ENCODE results near the gene POLA1. TPM values are rescaled to one million over a fixed set of nuclear protein-coding genes. Genes with fewer than 3 reads are reported as not detected.

POLA1 gene
- total RNA-seq, 1 experiment from 2014 or later = 28.6 TPM

DNA sequence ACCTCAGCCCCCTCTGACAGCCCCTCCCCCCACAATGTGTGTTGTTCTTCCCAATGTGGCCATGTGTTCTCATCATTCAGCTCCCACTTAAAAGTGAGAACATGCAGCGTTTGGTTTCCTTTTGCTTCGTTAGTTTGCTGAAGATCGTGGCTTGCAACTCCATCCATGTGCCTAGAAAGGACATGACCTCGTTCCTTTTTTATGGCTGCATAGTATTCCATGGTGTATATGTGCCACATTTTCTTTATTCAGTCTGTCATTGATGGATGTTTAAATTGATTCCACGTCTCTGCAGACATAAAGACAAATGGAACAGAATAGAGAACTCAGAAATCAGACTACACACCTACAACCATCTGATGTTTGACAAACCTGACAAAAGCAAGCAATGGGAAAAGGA is 276.1 kb downstream of the POLA1 start:
- no peak for DNase-seq (ENCODE audit: low read depth)

- DNase-seq (ENCODE audit: low read depth) = no peak
These were observed 285.4 kb downstream of the POLA1 start for GRCh38 chrX:24979081-24979480.

DNA sequence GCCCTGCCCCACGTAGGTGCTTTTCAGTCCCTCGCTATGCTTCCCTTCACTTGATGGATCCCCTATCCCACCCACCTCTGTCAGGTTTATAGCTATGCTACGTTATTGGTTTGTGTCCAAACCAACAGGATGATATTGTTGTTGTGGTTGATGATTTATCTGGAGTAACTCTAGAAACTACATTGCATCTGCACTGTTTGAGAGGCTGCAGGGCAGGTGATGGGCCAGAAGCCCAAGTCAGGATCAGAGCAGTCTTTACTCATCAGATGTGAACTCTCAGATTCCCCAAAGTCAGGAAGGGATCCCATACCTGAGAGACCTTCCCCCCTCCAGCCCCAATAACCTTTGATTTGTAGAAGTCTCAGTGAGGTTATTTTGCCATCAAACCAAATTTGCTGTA is 287.3 kb downstream of the POLA1 start:
- no peak for DNase-seq (ENCODE audit: low read depth)

GRCh38 chrX:24982306-24982965 is 288.7 kb downstream of the POLA1 start:
- DNase-seq (ENCODE audit: low read depth) = no peak

- DNase-seq (ENCODE audit: low read depth) = no peak
These were observed 290.2 kb downstream of the POLA1 start for GRCh38 chrX:24983931-24984330.

- no peak for DNase-seq (ENCODE audit: low read depth)
These were observed 291.4 kb downstream of the POLA1 start for GRCh38 chrX:24985120-24985519.

DNA sequence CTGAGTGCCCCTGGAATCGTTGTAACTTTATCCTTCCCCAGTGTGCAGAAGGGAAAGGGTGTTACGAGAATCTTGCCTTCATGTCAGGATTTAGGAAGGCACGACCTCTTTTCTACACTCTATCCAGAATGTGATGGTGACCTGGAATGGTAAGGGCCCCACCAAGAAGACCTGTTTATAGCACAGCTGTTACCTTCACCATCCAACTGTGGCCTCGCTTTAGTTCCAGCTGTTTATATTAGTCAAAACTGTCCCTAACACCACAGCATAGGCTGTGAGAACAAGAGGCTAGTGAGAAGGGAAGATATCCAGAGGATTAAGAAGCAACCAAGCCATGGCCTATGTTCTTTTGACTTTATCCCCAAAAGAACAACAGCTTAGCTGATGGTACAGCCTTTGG is 294.0 kb downstream of the POLA1 start:
- DNase-seq (ENCODE audit: low read depth) = no peak

GRCh38 chrX:24988314-24988713 is 294.6 kb downstream of the POLA1 start:
- DNase-seq (ENCODE audit: low read depth) = no peak

- DNase-seq (ENCODE audit: low read depth) = no peak
These were observed 296.8 kb downstream of the POLA1 start for GRCh38 chrX:24990535-24990934.

DNA sequence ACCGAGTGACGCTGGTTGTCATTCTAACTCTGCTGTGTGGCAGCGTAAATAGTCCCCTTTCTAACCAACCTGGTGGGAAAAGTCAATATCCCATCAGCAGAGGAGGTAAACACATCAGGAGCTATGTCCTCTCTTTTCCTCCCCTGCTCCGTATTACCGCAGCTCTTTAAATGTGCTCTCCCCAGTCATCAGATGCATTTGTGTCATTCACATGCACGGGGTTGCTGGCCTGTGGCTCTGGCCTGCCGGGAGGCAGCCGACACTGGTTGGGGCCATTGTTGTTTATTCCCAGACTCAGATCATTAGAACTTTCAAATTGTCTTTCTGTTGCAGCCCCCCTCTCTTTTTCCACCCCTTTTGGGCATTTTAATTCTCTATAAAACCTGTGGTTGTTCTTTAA is 300.2 kb downstream of the POLA1 start:
- DNase-seq (ENCODE audit: low read depth) = no peak

GRCh38 chrX:24996096-24996709 is 302.5 kb downstream of the POLA1 start:
- DNase-seq (ENCODE audit: low read depth) = no peak

- no peak for DNase-seq (ENCODE audit: low read depth)
These were observed 305.8 kb downstream of the POLA1 start for GRCh38 chrX:24999511-24999910.

DNA sequence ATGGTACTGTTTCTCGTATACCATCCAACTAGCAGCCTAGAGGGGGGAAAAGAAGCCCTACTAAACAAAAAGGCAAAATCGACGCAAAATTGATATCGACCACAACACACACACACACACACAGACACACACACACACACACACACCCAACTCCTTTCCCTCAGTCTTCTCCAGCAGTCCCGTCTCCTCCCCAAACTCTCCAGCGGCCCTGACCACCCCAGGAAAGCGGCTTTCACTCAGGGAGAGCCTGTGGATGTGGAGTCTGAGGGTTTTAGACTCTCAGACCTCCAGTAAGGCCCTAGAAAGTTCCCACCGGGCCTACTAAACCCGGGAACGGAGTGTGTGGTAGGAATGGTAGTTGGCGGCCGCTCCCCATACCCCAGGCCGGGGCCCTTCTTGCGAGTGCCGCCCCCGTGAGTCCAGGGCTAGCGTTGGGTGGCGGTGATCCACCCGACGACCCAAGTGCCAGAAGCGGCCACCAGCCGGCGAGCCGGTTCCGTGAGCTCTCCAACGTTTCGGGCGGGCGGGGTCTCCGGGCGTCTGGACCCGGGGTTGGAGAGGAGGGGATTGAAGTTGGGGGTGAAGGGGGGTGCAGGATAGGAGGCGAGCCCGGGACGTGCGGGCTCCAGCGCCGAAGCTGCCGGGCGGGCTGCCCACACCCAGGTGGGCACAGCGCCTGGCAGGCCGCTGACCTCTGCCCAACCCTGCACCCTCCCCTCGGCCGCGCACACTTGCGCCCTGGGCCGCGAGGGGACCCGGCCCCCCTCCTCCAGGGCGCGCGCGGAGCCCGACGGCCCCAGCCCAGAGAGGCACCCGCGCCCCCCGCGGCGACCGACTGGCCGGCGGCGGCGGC is 308.3 kb downstream of the POLA1 start:
- DNase-seq (ENCODE audit: low read depth) = no peak

GRCh38 chrX:25002661-25003020 is 308.9 kb downstream of the POLA1 start:
- DNase-seq (ENCODE audit: low read depth) = no peak

DNA sequence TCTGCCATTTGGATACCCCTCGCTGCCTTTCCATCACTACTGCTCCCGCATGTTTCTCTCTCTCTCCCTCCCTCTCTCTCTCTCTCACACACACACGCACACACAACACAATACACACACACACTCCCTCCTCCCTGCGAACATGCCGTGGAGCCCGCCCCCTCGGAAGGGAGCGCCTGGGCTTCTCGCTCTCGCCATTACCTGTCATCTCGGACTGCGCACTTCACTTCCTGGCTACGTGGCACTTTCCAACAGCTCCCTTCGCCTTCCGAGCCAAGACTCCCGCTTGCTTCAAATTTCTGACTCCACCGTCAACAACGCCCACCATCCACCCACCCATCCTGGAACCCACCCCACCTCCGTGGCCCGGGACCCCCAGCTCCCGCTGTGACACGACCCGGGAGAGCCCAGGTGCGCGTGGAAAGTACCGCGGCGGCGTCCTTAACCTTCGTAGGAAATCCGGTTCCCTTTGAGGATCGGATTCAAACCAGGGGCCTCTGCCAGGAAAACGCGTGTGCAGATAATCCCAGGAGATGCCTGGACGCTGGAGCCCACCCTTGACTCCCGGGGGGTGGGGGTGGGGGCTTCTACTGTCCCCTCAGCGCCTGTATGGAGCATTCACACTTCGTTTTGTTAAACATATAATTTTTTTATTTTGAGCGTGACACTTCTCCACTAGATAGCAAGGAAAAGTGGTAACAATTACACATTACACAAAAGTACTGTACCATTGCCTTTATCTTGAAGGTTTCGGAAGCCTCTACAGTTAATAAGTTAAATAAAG is 309.5 kb downstream of the POLA1 start:
- no peak for DNase-seq (ENCODE audit: low read depth)

GRCh38 chrX:25004040-25004439 is 310.3 kb downstream of the POLA1 start:
- DNase-seq (ENCODE audit: low read depth) = no peak

DNA sequence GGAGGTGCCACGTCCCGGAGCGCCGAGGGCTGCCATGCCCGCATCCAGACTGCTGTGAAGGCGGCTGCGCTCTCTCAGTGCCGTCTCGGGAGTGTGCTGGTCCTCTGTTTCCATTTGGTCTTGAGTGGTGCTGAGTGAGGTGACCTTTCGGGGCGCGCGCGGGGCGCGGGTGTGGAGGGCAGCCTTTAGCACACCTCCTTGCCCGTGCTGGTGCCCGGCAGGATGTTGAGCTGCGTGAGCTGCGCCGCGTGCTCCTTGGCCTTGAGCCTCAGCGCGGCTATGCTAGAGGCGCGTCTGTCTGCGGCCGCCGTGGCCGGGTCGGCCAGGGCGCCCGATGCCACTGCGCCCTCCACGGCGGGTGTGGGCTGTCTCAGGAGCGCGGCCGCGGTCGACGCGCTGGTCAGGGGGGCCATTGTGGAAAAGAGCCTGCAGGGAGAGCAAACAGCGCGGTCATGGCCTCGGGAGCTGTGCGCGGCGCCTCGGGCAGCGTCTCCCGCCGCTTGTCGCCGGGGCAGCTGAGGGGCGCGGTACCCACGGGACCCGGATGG is 310.8 kb downstream of the POLA1 start:
- DNase-seq (ENCODE audit: low read depth) = no peak

DNA sequence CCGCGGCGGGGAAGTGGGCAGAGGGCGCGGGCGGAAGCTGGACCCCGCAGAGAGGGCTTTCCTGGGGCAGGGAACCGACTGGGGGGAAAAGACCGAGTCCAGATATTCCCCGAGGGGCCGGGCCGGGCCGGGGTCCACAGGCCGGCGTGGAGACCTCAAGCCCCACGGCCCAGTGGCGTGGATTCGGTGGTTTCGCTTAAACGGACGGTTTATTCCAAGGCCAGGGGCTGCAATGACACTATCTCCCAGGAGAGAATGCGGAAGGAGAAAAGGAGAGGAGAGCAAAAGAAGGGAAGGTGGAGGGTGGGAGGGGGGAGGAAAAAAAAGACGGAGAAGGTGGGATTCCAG is 311.3 kb downstream of the POLA1 start:
- no peak for DNase-seq (ENCODE audit: low read depth)

GRCh38 chrX:25005382-25006185 is 311.9 kb downstream of the POLA1 start:
- DNase-seq (ENCODE audit: low read depth) = no peak

DNA sequence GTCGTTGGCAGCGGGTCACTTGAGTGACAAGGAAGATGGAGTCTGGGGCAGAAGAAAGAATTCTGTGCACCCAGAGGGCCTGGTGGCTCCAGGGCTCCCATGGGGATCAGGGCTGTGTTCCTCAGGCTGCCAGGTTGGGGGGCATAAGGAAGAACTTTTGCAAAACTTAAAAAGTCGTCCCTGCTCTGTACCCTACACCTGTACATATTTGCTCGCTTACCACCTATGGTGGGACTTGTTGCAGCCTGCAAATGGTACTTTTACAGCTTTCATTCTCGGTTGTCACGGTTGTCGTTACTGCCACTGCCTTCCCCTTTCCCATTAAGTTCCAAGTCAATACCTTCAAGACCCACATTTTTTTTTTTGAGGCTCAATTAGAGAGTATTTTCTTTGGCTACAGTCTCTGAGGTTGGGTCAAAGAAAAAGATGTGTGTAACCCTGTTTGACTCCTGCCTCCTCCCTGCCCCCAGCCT is 312.9 kb downstream of the POLA1 start:
- no peak for DNase-seq (ENCODE audit: low read depth)

Data from RPMI7951 (cell line).